ENCODE data around the gene CNTNAP2.

DNA sequence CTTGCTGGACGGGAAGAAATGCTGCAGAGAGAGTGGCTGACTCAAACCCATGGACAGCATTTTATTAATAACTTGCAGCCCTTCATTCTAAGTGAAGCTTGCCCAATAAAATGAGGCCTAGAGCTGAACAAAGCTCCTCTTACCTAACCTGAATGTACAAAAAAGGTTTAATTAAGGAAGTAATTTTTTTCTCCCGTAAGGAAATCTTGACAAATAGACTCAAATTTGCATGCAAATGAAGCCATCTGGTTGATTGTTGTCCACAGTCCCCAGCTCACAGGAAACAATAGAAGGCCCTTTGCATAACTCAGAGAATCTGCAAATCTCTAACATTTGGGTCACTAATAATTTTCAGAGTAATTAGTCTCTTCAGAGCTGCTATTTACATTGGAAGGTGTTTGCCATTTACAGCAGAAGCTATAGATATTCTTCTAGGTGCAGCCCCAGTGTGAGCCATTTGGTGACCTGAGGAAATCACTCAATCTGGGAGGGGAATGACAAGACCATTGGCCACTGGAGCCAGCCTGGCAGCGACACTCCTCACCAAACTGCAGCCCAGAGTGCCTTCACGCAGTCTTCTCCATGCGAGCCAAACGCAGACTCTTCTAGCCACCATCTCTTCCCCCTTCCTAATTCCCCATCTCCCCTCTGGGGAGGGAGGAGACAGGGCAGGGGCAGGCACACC is 1991.0 kb downstream of the CNTNAP2 start:
- TF ChIP-seq, protein P1, sequence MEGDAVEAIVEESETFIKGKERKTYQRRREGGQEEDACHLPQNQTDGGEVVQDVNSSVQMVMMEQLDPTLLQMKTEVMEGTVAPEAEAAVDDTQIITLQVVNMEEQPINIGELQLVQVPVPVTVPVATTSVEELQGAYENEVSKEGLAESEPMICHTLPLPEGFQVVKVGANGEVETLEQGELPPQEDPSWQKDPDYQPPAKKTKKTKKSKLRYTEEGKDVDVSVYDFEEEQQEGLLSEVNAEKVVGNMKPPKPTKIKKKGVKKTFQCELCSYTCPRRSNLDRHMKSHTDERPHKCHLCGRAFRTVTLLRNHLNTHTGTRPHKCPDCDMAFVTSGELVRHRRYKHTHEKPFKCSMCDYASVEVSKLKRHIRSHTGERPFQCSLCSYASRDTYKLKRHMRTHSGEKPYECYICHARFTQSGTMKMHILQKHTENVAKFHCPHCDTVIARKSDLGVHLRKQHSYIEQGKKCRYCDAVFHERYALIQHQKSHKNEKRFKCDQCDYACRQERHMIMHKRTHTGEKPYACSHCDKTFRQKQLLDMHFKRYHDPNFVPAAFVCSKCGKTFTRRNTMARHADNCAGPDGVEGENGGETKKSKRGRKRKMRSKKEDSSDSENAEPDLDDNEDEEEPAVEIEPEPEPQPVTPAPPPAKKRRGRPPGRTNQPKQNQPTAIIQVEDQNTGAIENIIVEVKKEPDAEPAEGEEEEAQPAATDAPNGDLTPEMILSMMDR (IDR thresholded peaks at IDR 0.05): no peak
- no peak for TF ChIP-seq POLR2A (IDR thresholded peaks at IDR 0.05)
